Inflammatory macrophage treated with lipopolysaccharide for 1 hour (primary cell): ENCODE results near the gene ARHGEF7.

ENCODE experiments used
- DNase-seq, 2 donors: peaks; one replicate each; pipeline ENCODE4 v3.0.0-alpha.2; 2020 to 2022

The ARHGEF7 gene

DNA sequence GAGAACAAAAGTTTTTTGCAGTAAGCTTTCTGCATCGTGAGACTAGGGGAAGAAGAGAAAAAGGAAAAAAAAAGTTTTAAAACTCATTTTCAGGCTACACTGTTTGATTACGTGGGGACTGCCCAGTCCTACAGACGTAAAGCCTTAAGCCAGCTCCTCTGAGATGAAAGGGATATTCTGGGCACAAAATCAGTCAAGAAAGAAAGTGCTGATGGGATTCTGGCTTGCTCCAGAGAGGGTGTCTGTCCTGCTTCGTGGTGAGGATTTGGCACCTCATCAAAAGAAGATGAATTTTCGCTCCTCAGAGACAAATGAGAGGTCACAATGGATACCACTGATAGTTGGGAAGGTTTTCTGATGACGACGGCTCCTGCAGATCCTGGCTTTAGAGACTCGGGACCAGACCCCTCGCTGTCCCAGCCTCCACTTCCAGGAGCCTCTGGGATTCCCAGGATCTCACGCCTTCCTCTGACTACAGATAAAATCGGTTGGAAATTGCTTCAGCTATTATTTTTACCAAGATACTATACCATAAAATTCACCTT, 215.0 kb downstream of the ARHGEF7 start:
- DNase-seq: no peak

DNA sequence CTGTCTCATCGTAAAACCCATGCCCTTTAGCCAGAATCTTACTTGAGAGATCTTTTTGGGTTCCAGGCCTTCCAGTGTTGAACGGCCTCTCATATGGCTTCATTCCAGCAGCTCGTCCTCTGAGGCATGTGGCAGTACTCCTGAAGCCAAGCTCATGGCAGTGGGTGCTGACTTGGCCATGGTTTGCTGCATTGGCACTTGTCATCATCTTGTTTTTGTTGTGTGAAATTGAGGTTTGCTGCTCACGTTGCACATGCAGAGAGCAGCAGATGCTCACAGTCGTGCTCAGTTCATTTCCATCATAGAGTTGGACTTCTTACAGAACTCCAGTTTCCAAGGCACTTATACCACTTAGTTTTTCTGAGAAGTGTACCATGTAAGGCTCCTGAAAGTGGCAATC, 220.2 kb downstream of the ARHGEF7 start:
- DNase-seq: no peak

DNA sequence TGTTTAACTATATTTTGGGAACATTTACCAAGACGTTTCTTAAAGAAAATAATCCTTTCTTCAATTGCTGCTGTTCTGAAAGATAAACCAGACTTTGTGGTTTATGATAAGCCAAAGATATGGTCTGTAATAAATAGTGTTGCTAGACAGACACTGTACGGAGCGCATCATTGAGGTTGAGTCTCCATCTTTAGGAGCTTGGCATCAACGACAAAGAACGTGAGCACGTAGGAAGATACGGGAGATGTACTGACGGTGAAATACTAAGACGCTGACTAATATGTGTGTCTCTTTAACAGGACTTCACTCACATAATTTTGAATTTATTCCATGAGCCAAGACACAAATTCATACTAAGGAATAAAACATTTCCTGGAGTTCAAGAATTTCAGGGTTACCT, 221.6 kb downstream of the ARHGEF7 start:
- DNase-seq: no peak

DNA sequence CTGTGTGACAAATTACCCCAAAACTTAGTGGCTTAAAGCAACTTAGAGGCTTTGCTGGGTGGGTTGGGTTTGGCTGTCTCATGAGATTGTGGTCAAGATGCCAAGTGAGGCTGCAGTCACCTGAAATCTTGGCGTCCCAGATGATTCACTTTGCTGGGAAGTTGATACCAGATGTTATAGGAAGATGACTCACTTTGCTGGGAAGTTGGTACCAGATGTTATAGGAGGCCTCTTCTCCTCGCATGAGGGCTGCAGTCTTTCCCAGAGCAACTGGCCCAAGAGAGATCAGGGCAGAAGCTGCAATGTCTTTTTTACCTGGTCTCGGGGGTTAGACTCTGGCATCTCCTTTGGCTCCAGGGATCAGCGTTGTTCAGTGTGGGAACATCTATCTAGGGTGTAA, 222.1 kb downstream of the ARHGEF7 start:
- DNase-seq: no peak

GRCh38 chr13:111337741-111338140, 222.6 kb downstream of the ARHGEF7 start:
- no peak for DNase-seq

DNA sequence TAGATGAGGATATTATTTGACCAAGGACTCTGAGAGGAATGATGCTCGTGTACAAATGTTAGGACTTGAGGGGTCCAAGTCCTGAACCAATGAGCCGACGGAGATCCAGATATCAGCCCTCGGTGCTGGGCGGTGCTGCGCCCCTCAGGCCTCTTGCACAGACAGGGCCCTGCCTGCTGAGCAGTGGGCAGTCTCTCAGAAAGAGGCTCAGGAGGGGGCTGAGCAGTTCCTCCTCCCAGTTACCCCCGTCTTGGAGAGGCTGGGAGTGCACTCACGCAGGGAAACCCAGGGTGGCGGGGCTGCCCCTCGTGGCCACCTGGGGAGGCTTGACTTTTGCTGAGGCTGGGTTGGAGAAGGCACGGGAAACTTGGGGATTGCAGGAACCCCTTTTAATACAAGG, 223.7 kb downstream of the ARHGEF7 start:
- DNase-seq: no peak

DNA sequence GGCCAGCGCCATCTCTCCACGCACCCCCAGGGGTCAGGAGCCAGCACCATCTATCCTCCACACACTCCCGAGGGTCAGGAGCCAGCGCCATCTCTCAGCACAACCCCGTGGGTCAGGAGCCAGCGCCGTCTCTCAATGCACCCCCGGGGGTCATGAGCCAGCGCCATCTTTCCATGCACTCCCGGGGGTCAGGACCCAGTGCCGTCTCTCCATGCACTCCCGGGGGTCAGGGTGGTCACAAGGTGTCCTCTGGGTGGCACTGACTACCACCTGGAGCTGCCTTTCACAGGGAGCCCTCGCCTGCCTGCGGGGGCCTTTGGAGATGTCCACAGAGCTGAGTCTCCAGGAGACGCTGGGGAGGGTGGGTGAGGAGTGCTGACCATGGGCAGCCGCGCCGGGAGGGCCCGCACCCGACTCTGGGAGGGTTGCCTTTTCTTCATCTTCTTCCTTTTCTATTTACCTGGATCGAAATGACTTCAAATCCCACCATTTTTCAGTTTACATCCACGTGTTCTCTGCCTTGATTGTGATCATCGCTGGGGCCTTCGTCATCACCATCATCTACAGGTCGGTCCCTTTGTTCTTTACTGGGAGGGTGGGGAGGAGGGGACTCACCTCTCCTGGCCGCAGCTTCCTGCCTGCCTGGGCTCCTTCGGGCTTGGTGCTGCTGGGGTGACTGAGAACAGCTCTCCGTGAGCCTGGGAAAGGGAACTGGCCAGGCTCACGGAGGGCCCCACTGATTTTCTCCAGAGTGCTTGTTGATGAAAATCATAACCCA, 224.4 kb downstream of the ARHGEF7 start:
- DNase-seq: no peak

- no peak for DNase-seq
These were observed 226.8 kb downstream of the ARHGEF7 start for GRCh38 chr13:111341886-111342285.

DNA sequence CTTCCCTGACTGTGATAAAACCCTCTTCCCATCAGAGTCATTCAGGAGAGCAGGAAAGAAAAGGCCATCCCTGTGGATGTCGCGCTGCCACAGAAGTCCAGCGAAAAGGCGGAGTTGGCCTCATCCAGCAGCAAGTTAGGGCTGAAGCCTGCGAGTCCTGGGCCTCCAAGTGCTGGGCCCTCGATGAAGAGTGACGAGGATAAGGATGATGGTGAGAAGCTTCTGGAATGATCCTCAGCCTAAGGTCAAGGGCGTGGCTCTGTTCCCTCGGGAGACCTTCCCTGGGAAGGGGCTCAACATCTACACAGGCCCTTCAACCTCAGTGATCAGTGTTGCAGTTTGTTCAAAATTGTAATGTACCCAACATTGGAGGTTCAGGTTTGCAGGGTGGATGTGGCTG, 227.6 kb downstream of the ARHGEF7 start:
- no peak for DNase-seq

GRCh38 chr13:111343186-111343805, 228.2 kb downstream of the ARHGEF7 start:
- DNase-seq: no peak

DNA sequence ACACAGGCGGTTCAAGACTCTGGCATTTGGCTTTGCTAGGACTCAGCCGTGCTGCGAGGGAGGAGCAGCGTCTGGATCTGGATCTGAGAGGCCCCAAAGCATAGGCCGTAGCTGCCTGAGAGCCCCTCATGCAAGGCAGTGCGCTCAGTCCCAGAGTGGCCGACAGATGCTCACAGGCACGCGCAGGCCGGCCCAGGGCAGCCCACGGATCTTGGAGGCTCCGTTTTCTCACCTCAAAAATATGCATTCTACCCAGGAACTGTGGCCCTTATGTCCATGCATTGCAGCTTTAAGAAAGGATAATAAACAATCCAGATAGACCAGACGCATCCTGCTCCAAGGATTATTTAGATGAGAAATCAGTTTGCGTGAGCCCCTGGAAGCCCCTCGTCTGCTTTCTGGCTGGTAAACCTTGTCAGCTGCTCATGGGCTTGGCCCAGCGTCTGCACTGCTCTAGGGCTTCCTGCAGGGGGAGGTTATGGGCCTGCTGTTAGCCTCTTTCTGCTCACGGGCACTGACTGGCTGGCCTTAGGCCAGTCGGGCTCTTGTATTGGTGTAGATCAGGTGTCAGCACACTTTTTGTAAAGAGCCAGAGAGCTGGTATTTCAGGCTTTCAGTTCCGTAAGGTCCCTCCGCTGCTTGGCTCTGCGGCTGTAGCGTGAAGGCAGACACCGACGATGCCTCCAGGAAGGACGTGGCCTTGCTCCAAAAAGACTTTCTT, 229.5 kb downstream of the ARHGEF7 start:
- DNase-seq: no peak

- DNase-seq: no peak
These were observed 230.6 kb downstream of the ARHGEF7 start for GRCh38 chr13:111345682-111346081.

DNA sequence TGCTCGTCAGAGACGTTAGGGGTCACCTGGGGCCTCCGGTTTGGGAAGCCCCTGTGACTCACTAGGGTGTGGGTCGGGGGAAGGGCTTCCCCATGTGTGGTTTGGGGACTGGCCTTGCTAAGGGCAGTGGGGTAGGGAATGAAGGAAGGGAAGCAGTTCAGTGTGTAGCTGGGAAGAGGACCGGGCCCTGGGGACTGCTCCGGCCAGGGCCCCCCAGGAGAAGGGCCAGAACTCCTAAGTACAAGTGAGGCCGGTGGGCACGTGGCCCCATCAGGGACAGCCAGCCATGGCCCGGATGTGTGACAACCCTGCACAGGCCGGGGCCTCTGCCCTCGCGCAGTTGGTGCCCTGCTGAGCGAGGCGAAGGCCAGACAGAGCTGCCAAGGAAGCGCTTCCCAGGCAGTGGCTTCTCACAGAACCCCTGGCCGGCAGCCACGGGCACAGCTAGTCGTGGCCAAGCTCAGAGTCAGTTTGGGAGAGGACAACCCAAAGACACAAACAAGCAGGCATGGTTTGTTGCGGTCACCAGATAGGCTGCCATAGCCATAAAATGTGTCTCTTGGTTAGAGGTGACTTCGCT, 231.1 kb downstream of the ARHGEF7 start:
- no peak for DNase-seq

DNA sequence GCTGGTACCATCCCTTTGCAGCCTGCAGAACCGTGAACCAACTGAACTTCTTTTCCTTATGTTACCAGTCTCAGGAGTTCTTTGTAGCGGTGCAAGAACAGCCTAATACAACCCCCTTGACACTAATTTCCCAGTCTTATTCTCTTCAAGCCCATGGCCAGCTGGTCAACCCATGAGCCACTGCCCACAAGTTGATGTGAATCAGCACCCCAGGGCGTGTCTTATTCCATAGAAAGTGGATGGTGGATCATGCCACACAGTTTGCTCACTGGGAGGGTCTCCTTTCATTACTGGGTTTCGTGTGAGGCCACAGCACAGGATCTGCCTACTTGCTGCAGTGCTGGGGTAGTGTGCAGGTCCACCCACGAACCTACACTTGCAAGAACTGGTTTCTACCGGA, 232.3 kb downstream of the ARHGEF7 start:
- no peak for DNase-seq

DNA sequence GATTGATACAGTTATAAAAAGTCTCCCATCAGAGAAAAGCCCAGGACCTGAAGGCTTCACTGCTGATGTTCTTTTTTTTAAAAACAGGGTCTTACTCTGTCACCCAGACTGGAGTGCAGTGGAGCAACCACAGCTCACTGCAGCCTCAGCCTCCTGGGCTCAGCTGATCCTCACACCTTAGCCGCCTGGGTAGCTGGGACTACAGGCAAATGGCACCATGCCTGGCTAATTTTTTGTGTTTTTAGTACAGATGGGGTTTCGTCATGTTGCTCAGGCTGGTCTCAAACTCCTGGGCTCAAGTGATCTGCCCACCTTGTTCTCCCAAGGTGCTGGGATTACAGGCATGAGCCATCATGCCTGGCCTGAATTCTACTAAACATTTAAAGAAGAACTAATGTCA, 238.4 kb downstream of the ARHGEF7 start:
- no peak for DNase-seq

- no peak for DNase-seq
These were observed 239.7 kb downstream of the ARHGEF7 start for GRCh38 chr13:111354789-111355188.
